ENCODE results near the gene B3GALT5.

- TF ChIP-seq CTCF (conservative IDR thresholded peaks at IDR 0.05) (no peak), EZH2 (IDR thresholded peaks at IDR 0.05; ENCODE audit: low read depth) (no peak)
Observed at GRCh38 chr21:39576518-39577128, 36.1 kb upstream of the B3GALT5 start.

All from PC-9 (cell line).